AG08396 (cell line): ENCODE measurements around the gene SFXN3.
A peak's percentile ranks its signal among the peaks of the same experiment; 100 is the strongest.

ENCODE experiments used
- DNase-seq: peaks from one replicate; pipeline ENCODE4 v3.0.0; 2012; ENCODE audit warnings: low spot score, mixed read lengths

Gene SFXN3

DNA sequence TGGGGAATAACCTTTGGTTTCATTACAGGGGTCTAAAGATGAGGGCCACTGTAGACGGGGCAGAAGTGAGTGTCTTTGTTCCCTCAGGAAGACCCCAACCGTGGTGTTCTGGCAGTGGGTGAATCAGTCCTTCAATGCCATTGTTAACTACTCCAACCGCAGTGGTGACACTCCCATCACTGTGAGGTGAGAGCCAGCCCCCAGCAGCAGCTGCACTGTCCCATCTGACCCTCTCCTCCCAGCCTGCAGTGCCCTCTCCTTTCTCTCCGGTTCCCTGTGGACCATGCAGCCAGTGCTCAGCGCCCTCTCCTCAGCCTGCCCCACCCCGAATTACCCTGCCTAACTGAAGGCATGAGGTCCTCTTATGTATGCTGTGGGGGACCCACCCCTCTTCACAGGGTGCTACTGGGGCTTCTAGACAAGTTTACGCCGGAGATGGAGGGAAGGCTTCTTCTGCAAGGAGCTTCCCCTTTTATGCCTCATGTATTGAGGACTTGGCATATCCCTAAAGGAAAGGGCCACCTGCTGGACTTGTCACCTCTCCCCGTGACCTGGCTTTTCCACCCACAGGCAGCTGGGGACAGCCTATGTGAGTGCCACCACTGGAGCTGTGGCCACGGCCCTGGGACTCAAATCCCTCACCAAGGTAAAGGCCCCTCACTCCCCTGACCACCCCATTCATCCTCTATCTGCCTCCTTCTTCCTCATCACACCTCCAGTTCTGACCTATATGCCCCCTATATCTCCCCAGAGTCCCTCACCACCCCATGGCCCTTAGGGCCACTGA, 5.1 kb downstream of the SFXN3 start:
- DNase-seq: no peak

DNA sequence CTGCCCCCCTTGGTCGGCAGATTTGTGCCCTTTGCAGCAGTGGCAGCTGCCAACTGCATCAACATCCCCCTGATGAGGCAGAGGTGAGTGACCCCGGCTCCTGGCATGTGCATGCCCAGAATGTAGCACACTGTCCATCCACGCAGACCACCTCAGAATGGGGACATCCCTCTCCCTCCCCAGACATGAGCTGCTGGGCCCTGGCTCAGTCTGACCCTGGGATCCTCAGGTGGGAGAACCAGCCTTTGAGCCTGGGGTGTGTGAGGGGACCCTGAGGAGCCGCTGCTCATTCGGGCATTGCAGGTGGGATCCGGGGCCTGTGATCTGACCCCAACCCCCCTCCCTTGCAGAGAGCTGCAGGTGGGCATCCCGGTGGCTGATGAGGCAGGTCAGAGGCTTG, 5.7 kb downstream of the SFXN3 start:
- DNase-seq: no peak

DNA sequence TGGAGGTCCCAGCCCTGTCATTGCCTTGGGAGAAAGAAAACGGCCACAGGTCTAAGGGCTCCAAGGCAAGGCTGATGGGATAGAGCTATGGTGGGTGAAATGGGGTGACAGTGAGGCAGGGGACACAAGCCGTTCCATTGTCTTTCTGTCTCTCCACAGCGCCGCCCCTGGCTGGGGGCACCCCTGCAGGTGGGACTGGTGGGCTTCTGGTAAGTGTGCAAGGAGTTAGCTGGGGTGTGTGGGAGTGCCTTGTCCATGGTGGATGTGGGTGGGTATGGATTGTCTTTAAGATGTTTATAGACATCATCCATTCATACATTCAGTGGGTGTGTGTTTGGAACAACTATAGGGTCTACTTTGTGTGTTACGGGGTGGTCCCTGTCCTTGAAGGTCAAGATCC, 7.5 kb downstream of the SFXN3 start:
- DNase-seq: no peak

DNA sequence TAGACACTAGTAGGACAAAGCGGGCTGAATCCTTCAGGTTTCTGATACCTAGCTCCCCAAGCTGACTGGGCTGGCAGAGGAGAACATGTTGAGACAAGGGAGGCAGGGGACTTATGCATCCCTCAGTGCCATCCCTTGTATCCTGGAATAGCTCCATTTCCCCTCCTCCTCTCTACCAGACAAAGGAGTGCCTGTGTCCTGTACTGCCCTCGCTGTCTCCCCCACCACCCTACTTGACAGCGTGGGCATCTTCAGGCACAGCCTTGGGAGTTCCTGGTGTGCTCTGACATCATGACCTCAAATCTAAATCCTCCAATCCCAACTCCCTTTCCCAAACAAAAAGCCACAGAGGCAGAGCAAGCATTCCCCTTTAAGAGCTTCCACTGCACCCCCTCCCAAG, 9.0 kb downstream of the SFXN3 start:
- DNase-seq: no peak

DNA sequence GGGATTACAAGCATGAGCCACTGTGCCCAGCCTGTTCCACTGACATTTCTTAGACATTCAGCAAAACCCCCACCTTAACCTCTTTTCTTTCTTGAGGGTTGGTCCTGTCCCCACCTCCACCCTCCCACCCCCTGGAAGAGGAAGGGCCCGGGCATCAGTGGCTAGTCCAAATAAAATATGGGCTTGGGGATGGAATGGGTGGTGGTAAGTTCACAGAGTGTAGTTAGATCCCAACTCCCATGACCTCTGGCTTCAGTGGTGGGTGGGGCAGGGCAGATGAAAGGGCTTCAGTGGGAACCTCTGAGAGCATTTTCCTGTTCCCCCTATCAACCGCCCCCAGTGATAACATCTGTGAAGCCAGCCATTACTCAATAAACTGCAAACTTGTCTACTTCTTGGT, 9.8 kb downstream of the SFXN3 start:
- no peak for DNase-seq

DNA sequence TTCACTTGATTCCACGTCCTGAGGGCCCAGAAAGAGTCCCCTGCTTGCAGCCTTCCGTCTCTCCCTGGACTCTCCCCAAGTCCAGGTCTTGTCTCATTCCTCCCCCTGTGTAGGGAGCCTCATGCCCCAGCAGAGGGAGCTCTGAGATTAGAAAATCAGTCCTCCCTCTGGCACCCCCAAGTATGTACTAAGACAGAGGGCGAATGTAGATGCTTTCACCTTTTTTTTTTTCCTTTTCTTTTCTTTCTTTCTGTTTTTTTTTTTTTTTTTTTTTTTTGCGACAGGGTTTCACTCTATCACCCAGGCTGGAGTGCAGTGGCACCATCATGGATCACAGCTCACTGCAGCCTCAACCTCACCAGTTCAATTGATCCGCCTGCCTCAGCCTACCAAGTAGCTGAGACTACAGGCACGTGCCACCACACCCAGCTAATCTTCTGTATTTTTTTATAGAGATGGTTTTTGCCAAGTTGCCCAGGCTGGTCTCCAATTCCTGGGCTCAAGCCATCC, 10.3 kb downstream of the SFXN3 start:
- DNase-seq: peak; percentile 82

DNA sequence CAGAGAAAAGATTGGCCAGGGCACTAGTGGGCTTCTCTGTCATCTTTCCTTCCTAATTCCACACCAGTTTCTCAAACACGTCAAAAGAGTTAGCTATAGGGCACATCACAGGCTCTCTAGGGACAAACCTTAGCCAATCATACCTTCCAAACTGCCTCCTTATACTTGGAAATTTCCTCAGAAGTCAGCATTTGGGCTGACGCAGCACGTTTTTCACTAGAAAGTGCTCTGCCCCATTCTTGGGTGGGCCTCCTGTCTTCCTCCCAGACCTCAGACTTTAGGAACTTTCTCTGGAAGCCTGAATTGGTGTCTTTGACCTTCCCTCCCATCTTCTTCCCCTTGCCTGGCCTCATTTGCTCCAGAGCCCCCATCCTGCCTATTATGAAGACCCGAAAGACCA, 11.1 kb downstream of the SFXN3 start:
- no peak for DNase-seq

DNA sequence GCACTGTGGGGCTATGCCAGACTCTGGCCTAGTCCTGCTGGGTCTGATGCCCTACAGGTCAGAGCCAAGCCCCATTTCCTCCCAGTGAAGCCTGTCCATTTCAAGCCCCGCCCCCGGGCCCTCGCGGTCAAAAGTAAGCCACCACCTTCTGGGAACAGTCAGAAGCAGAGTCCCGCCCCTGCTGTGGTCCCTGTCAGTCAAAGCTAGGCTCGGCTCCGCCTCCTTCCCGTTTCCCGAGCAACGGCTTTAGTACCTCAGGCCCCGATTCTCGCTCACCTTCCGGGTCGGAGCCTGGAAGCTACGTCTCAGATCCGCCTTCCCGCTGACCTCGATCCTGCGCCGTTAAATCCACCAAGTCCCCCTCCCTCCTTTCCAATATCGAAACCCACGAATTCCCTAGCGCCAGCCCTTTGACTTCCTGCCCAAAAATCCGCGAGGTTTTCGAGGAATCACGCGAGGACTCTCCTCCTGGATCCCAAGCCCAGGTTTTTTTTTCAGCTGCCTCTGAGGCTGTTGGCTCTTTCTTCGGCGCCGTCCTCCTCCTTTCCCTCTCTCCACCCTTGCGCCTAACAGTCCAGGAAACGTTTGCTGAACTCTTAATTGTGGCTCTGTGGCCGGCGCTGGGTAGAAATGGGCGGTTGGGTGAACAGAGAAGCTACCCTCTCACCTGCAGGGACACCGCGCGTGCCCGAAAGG, 11.8 kb downstream of the SFXN3 start:
- peak; percentile 91 for DNase-seq

DNA sequence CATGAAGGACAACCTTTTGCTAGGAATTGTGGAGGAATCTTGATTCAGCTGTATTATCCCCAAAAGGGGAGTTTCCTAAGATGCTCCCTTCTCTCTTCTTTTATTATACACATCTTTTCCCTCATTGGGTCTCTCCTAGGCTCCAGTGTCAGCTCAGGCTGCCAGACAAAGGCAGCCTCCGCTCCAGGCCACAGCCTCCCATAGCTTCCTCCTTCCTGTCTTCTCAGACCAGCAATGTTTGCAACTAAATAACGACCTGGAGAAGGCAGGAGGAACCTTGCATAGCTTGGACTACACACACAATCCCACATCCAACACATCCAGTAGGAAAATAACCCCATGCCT, 12.3 kb downstream of the SFXN3 start:
- DNase-seq: no peak

DNA sequence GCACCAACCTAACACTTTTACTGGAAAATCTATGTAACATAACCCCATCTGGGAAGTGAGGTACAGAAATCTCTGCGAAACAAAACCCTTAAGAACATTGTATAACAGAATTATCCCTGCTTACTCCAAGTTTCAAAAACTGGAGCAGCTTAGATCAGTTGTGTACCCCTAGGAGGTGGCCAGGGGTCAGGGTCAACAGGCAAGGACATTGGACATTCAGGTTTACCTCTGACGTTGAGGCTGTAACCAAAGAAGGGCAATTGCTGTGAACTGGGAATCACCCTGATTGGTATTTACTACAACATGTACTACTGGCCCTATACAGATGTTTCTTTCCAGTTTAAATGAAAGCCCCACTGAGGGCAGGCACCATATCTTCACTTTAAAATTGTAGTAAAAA, 13.1 kb downstream of the SFXN3 start:
- DNase-seq: no peak

DNA sequence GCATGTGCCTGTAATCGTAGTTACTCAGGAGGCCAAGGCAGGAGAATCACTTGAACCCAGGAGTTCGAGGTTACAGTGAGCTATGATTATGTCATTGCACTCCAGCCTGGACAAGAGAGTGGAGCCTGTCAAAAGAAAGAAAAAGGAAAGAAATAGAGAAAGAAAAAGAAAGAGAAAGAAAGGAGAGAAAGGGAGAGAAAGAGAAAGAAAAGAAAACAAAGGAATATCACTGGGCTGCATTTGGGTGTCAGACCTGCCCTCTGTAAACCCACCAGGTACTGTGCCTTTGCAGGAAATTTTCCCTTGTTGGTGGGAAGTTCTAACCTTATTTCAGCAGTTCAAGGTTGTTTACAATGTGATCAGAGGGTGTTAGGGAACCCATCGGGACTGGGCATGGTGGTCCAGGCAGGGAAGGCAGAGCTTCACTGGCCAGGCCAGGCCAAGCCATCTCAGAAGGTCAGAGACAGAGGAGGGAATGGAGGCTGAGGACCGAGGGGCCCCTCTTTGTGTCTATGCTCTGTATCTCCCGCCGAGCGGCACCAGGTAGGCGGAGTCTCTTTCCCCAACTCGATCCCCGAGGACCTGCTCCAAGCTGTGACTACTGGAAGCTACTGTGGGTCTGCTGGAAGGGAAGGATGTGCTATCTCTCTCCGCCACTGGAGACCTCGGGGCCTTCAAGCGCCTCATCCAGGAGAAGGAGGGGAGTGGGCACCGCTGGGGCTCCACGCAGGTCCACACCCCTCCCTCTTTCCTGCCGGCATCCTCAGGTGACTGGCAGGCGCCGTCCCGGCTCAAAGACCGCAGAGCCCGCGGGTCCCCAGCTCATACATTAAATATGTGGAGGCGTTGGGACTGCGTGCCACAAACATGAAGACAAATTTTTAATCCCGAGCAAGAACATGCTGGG, 15.6 kb downstream of the SFXN3 start:
- DNase-seq: no peak

DNA sequence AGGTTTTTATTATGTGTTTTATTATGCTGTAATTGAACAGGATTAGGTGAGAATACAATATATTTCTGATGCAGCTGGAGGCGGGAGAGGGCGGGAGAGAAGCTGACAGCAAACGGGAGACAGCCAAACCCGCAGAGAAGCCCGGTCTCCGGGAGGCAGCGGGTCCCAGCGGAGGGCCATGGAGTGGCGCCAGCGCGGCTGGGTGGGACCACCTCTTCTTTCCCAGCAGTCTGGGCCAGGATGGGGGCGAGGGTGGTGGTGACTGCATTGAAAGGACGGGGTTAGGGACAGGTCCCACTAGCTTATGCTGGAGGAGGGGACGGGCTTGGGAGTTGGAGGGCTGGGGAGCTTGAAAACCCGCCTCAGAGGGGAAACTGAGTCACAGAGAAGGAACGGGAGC, 16.2 kb downstream of the SFXN3 start:
- DNase-seq: no peak

DNA sequence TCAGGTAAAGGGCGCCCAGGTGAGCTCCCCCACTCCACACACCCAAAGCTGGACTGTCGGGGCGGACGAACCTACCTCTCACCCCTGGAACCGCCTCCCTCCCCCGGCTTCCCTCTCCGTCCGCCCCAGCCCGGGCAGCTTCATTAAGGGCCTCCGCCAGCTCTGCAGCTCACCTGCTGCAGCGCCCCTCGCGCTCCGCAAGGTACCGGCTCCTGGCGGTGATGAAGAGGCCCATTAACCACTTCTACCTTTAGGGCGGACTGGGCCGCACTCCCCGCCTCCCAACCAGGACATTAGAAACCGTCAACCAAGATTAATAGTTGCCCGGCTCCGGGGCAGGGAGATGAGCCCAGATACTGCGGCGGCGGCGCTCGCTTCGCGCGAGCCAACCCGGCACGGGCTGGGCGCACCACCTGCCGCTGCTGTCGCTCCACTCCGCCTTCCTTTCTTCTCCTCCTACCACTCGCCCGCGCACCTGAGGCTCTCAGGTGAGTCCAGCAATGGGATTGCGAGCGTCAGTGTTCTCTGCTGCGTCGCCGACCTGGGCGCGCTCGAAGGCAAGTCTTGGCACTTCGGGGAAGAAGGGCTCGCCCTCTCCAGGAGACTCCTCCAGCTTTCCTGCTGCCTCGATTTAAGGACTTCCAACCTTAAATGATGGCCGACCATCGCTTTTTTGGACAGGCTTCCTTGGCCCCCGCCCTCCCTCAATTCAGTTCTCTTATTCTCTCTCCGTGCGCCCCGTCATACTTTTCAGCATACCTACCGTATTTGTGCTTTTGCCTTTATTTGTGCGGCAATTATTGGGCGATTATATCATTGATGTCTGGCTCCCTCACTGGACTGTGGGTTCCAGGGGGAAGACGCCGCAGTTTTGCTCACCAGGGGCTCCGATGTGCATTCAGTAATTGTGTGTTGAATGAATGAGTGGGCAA, 17.2 kb downstream of the SFXN3 start:
- no peak for DNase-seq

DNA sequence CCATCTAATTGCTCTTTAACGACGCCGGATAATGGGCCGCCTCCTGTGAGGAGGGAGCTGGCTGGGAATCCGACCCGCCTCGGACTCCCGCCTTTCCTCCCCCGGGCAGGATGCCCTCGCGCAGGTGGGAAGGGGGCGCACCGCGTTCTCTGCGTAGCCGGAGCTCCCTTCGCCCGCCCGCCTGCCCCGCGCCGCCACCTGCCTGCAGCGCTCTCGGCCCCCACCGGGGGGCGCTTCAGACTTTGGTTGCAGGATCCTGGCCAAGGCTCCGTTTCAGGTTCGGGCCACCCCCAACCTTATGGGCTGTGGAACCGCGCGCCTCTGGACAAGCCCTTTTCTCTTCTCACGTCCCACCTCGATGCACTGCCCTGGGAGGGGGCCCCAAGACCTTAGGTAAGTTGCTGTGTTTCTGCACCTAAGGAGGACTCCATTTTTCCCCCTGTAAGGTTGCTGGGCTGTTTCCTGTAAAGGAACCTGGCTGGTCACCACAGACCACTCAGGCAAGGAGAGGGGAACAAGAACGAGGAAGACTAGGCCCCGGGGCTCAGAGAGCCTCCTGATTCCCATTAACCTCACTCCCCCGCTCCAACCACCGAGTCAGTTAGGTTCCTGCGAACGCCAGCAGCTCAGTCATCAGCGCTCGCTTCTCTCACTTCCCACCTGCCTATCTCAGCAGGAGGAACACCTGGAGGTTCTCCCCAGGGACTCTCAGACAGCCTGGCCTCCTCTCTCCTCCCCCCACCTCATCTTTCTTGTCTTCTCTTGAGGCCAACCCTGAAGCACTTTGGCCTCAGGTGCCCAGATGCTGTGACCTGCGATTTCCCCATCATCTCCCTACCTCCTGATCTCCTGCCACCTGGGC, 19.4 kb downstream of the SFXN3 start:
- DNase-seq: peak; percentile 76

DNA sequence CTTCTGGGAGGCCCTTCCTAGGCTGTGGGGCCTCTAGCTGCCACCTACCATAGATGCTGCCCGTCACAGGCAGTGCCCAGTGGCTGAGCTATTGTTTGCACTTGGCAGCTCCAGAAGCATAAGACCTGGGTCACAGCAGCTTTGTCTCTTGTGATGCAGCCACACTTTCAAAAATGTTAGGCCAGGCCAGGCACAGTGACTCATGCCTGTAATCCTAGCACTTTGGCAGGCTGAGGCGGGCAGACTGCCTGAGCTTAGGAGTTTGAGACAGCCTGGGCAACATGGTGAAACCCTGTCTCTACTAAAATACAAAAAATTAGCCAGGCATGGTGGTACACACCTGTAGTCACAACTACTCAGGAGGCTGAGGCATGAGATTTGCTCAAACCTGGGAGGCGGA, 21.3 kb downstream of the SFXN3 start:
- DNase-seq: peak; percentile 64

DNA sequence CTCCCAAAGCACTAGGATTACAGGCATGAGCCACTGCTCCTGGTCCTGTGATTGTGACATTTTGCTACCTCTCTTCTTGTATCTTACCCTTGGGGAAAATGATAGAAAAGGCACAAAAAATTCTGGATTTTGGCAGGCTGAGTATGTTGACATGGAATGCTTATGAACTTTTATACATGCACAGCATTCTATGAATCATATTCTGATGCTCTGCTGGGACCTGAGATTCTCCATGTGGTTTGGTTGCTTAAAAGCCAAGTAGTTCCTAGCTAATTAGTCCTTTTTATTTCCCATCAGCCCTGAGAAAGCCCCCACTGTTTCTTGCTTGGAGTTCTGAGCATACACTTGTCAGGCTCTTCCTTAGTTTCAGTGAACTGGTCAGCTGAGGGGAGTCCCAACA, 22.5 kb downstream of the SFXN3 start:
- DNase-seq: peak; percentile 47

DNA sequence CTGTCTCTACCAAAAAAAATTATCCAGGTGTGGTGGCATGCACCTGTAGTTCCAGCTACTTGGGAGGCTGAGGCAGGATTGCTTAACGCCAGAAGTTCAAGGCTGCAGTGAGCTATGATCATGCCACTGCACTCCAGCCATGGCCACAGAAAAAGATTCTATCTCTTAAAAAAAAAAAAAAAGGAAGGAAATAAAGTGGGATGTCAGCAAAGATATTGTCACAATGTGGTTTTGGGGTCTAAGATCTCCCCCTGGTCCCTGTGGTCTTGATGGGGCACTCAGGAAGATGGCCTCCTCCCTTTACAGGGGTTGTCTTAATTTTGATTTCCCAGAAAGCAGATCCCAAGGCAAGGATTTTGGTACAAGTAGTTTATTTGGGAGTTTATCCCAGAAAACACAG, 23.3 kb downstream of the SFXN3 start:
- DNase-seq: no peak

DNA sequence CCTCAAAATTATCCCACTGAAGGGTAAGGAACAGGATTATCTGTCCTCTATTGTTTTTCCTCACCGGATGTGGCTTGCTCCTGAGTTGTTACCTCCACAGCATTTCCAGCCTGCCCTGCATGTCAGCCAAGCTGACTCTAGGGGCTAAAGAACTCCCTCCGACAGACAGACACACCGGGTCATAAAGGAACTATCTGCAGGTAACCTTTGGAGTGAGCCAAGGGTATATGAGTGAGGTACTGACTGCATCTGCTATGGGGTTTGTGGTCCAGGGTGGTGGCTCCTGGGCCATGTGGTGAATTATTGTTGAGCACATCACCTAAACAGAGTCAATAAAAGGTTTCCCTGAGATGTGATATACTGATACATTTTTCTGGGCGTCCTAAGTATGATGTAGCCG, 23.8 kb downstream of the SFXN3 start:
- no peak for DNase-seq

DNA sequence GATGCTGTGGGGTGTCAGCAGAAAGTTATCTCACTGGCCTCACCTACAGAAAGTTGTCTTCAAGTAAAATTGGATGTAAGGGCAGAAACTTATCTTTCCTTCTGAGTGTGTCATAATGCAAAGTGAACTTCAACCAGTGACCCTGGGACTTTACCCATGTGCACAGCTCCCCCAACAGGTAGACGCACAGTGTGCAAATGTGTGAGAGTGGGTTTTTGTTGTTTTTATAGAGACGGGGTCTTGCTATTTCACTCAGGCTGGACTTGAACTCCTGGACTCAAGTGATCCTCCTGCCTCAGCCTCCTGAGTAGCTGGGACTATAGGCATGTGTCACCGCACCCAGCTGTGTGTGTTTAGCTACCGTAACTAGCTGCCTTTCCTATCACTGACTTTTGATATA, 24.4 kb downstream of the SFXN3 start:
- no peak for DNase-seq

DNA sequence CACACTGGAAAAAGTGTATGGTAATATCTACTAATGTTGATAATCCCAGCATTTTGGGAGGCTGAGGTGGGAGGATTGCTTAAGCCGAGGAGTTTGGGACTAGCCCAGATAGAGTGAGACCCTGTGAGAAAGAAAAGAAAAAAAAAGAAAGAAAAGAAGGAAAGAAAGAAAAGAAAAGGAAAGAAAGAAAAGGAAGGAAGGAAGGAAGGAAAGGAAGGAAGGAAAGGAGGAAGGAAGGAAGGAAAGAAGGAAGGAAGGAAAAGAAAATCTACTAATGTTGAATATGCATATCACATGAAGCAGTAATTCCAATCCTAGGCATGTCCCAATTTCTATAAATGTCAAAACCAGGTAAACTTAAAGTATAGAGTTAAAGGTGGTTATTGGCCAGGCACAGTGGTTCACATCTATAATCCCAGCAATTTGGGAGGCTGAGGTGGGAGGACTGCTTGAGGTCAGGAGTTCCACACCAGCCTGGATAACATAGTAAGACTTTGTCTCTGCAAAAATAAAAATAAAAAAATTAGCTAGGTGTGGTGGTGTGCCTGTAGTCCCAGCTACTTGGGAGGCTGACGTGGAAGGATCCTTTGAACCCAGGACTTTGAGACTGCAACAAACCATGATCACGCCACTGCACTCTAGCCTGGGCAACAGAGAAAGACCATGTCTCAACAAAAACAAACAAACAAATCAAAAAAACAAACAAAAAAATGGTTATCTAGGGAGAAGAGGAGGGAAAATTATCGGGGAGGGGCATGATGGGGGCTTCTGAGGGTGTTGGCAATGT, 25.5 kb downstream of the SFXN3 start:
- no peak for DNase-seq
